C4-2B (cell line): ENCODE data around the gene TPSAB1.
"Not testable (repeated sequence)": the region's sequence is repeated elsewhere in the genome, so short reads cannot be mapped to it uniquely, and the experiment has no call there.

ENCODE experiments used
- ZFX ChIP-seq: fragments of 450-650 bp; IDR thresholded peaks from 2 replicates; pipeline ENCODE4 v1.6.1; 2017
- TF ChIP-seq, protein P1 (sequence below): fragments of 450-650 bp; conservative IDR thresholded peaks from 2 replicates; pipeline ENCODE4 v1.5.1; 2017; ENCODE audit warnings: mild to moderate bottlenecking

- TF ChIP-seq, protein P1, sequence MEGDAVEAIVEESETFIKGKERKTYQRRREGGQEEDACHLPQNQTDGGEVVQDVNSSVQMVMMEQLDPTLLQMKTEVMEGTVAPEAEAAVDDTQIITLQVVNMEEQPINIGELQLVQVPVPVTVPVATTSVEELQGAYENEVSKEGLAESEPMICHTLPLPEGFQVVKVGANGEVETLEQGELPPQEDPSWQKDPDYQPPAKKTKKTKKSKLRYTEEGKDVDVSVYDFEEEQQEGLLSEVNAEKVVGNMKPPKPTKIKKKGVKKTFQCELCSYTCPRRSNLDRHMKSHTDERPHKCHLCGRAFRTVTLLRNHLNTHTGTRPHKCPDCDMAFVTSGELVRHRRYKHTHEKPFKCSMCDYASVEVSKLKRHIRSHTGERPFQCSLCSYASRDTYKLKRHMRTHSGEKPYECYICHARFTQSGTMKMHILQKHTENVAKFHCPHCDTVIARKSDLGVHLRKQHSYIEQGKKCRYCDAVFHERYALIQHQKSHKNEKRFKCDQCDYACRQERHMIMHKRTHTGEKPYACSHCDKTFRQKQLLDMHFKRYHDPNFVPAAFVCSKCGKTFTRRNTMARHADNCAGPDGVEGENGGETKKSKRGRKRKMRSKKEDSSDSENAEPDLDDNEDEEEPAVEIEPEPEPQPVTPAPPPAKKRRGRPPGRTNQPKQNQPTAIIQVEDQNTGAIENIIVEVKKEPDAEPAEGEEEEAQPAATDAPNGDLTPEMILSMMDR = not testable (repeated sequence)
- TF ChIP-seq ZFX = not testable (repeated sequence)
Observed at GRCh38 chr16:1225728-1226311, 14.7 kb upstream of the TPSAB1 start.
